PC-3 (cell line): Measurements from ENCODE around the gene PODNL1. TPM values are rescaled to one million over a fixed set of nuclear protein-coding genes. Genes with fewer than 3 reads are reported as not detected.

ENCODE experiments used
- ATAC-seq: fragments of 200-7000 bp; cut with Tn5 transposase; 2 replicates; pipeline ENCODE4 v1.9.1; 2020; ENCODE audit warnings: mild to moderate bottlenecking, moderate library complexity
- BruUV-seq: library from RNA; stranded (reverse); fragments of 400-500 nt; replicated peaks from 2 replicates; lab custom pipeline; 2021; lab: Mats Ljungman, UMichigan
- CTCF ChIA-PET: fragments of 300-600 bp; sonication (Branson Sonifier 250); formaldehyde crosslinking; loops from one replicate; lab custom pipeline; 2022; ENCODE audit warnings: antibody characterized with exemption; lab: Charles Lee
- POLR2A ChIA-PET: fragments of 300-600 bp; sonication (Branson Sonifier 250); formaldehyde crosslinking; loops from one replicate; lab custom pipeline; 2022; ENCODE audit warnings: antibody characterized with exemption; ENCODE audit not compliant: unreplicated experiment; lab: Charles Lee
- DNase-seq: peaks from one replicate; pipeline ENCODE4 v3.0.0-alpha.2; 2015
- H2AFZ ChIP-seq: fragments of 300-600 bp; sonication (generic); 2 replicates; pipeline ENCODE4 v1.6.0; 2016; ENCODE audit warnings: antibody characterized with exemption, low read length
- H3F3A ChIP-seq: fragments of 300-600 bp; sonication (generic); one replicate; pipeline ENCODE4 v1.6.0; 2017; ENCODE audit warnings: antibody characterized with exemption, low read length, control low read depth, mild to moderate bottlenecking; ENCODE audit not compliant: unreplicated experiment
- H3K27ac ChIP-seq: fragments of 300-600 bp; sonication (generic); 2 replicates; pipeline ENCODE4 v1.5.1; 2016; ENCODE audit warnings: mild to moderate bottlenecking, low read length
- H3K27me3 ChIP-seq: fragments of 300-600 bp; sonication (generic); 2 replicates; pipeline ENCODE4 v1.6.1; 2016; ENCODE audit warnings: low read length, mixed read lengths
- H3K36me3 ChIP-seq: fragments of 300-600 bp; sonication (generic); 2 replicates; pipeline ENCODE4 v1.6.1; 2016; ENCODE audit warnings: low read depth, mixed run types, low read length, mixed read lengths
- H3K4me1 ChIP-seq: fragments of 300-600 bp; sonication (generic); 2 replicates; pipeline ENCODE4 v1.5.1; 2016; ENCODE audit warnings: low read length; ENCODE audit not compliant: insufficient read depth
- H3K4me2 ChIP-seq: fragments of 300-600 bp; sonication (generic); 2 replicates; pipeline ENCODE4 v1.6.0; 2016; ENCODE audit warnings: low read length
- H3K4me3 ChIP-seq: fragments of 300-600 bp; sonication (generic); 2 replicates; pipeline ENCODE4 v1.5.1; 2016; ENCODE audit warnings: mild to moderate bottlenecking, low read length, mixed read lengths
- H3K79me2 ChIP-seq: fragments of 300-600 bp; sonication (generic); 2 replicates; pipeline ENCODE4 v1.6.1; 2017; ENCODE audit warnings: low read length, mixed read lengths
- H3K9ac ChIP-seq: fragments of 300-600 bp; sonication (generic); 2 replicates; pipeline ENCODE4 v1.6.0; 2016; ENCODE audit warnings: mild to moderate bottlenecking, low read length
- H3K9me2 ChIP-seq: fragments of 300-600 bp; sonication (generic); replicated peaks from 2 replicates; pipeline ENCODE4 v1.6.1; 2016; ENCODE audit warnings: mixed run types, low read length, mixed read lengths
- H3K9me3 ChIP-seq: fragments of 300-600 bp; sonication (generic); 2 replicates; pipeline ENCODE4 v1.6.1; 2016; ENCODE audit warnings: low read length, mixed read lengths
- H4K20me1 ChIP-seq: fragments of 300-600 bp; sonication (generic); 2 replicates; pipeline ENCODE4 v1.6.1; 2016; ENCODE audit warnings: low read length, mixed read lengths
- CTCF ChIP-seq: fragments of 300-600 bp; sonication (generic); conservative IDR thresholded peaks from 2 replicates; pipeline ENCODE4 v1.5.1; 2017; ENCODE audit warnings: antibody characterized with exemption, low read depth, mild to moderate bottlenecking, low read length
- EZH2 ChIP-seq: fragments of 300-600 bp; sonication (generic); IDR thresholded peaks from one replicate; pipeline ENCODE4 v1.6.1; 2017; ENCODE audit warnings: antibody characterized with exemption, mild to moderate bottlenecking, low read length; ENCODE audit not compliant: unreplicated experiment
- EZH2phosphoT487 ChIP-seq: fragments of 300-600 bp; sonication (generic); IDR thresholded peaks from 2 replicates; pipeline ENCODE4 v1.6.1; 2018; ENCODE audit warnings: mild to moderate bottlenecking, antibody characterized with exemption, low read length, borderline replicate concordance
- intact Hi-C: fragments of 100-400 bp; cut with micrococcal nuclease; formaldehyde crosslinking; loops from 2 replicates; pipeline ENCODE4 v1.9.0; 2023
- total RNA-seq: library from RNA; depleted of rRNA; stranded (reverse); fragments of >200 nt; gene quantifications from 2 replicates; pipeline ENCODE4 v1.2.3, GENCODE V29; 2014

PODNL1 gene
- total RNA-seq, 1 experiment from 2014 or later, result not detected

GRCh38 chr19:13981467-13981866, 43.2 kb upstream of the PODNL1 start:
- no peak overlapping the region for H3K9ac ChIP-seq
- no peak overlapping the region for H3K4me2 ChIP-seq
- H3K79me2 ChIP-seq, result no peaks in the 10 kb centered on the region
- H2AFZ ChIP-seq, result no peak overlapping the region
- TF ChIP-seq EZH2phosphoT487, result no peak
- no peak for TF ChIP-seq EZH2
- no peak for TF ChIP-seq CTCF
- no peaks in the 10 kb centered on the region for H4K20me1 ChIP-seq
- H3K4me3 ChIP-seq, result no peak overlapping the region
- BruUV-seq, result no TSS peak
- ATAC-seq, result no peak
- no peak for DNase-seq
- no peaks in the 10 kb centered on the region for H3K4me1 ChIP-seq
- no peaks in the 10 kb centered on the region for H3F3A ChIP-seq
- no peaks in the 10 kb centered on the region for H3K9me3 ChIP-seq
- intact Hi-C loops, result no loop called here
- POLR2A ChIA-PET, result no interaction called here
- H3K27ac ChIP-seq, result no peak overlapping the region
- no peaks in the 10 kb centered on the region for H3K36me3 ChIP-seq
- CTCF ChIA-PET, result no interaction called here
- H3K27me3 ChIP-seq, result no peaks in the 10 kb centered on the region
- H3K9me2 ChIP-seq, result no peaks in the 10 kb centered on the region

DNA sequence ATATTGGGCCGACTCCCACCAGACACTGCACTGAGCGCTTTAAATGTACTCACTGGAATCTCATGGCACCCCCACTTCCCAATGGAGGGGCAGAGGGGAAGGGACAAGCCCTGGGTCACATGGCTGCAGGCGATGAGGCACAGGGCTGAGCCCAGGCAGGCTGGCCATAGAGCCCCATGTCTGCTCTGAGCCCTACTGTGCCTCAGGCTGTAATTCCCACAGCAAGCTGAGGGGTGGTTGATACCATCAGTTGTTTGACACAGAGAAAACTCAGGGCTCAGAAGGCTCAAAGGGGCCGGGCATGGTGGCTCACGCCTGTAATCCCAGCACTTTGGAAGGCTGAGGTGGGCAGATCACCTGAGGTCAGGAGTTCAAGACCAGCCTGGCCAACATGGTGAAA, 42.8 kb upstream of the PODNL1 start:
- no peaks in the 10 kb centered on the region for H3F3A ChIP-seq
- H2AFZ ChIP-seq, result no peak overlapping the region
- ATAC-seq, result no peak
- no TSS peak for BruUV-seq
- no peaks in the 10 kb centered on the region; the same call in 1 of the 2 replicates for H3K36me3 ChIP-seq
- H3K4me1 ChIP-seq, result no peaks in the 10 kb centered on the region
- CTCF ChIA-PET, result interaction anchor here (0.5 kb wide), 1 partner anchor 78 kb away, joined by 4 read pairs; no protein-coding TSS in a partner anchor
- intact Hi-C loops, result no loop called here
- no peak overlapping the region for H3K4me2 ChIP-seq
- POLR2A ChIA-PET, result no interaction called here
- no peak overlapping the region for H3K27ac ChIP-seq
- no peaks in the 10 kb centered on the region for H4K20me1 ChIP-seq
- TF ChIP-seq CTCF (no peak), EZH2 (no peak), EZH2phosphoT487 (no peak)
- H3K79me2 ChIP-seq, result no peaks in the 10 kb centered on the region
- H3K9ac ChIP-seq, result no peak overlapping the region
- H3K27me3 ChIP-seq, result no peaks in the 10 kb centered on the region
- H3K9me2 ChIP-seq, result no peaks in the 10 kb centered on the region
- DNase-seq, result no peak
- no peaks in the 10 kb centered on the region for H3K9me3 ChIP-seq
- H3K4me3 ChIP-seq, result no peak overlapping the region

GRCh38 chr19:13980340-13980739, 42.1 kb upstream of the PODNL1 start:
- Histone ChIP-seq H3K36me3 (no peaks in the 10 kb centered on the region; the same call in 1 of the 2 replicates), H3K79me2 (no peaks in the 10 kb centered on the region), H4K20me1 (no peaks in the 10 kb centered on the region), H3K4me2 (no peak overlapping the region), H3K9me3 (no peaks in the 10 kb centered on the region), H2AFZ (no peak overlapping the region), H3K27ac (no peak overlapping the region), H3K4me1 (no peaks in the 10 kb centered on the region), H3K9ac (no peak overlapping the region), H3K9me2 (no peaks in the 10 kb centered on the region), H3K27me3 (no peaks in the 10 kb centered on the region), H3K4me3 (no peak overlapping the region), H3F3A (no peaks in the 10 kb centered on the region)
- ChIA-PET POLR2A (no interaction called here), CTCF (interaction anchor here (0.5 kb wide), 1 partner anchor 78 kb away, joined by 4 read pairs; no protein-coding TSS in a partner anchor)
- BruUV-seq, result no TSS peak
- intact Hi-C loops, result no loop called here
- no peak for TF ChIP-seq EZH2
- TF ChIP-seq CTCF, result no peak
- TF ChIP-seq EZH2phosphoT487, result no peak
- no peak for ATAC-seq
- DNase-seq, result no peak
